ENCODE measurements around the gene CNN1. TPM values are rescaled to one million over a fixed set of nuclear protein-coding genes. Genes with fewer than 3 reads are reported as not detected.

The CNN1 gene
- total RNA-seq, 2 experiments from 2014 or later = not detected

DNA sequence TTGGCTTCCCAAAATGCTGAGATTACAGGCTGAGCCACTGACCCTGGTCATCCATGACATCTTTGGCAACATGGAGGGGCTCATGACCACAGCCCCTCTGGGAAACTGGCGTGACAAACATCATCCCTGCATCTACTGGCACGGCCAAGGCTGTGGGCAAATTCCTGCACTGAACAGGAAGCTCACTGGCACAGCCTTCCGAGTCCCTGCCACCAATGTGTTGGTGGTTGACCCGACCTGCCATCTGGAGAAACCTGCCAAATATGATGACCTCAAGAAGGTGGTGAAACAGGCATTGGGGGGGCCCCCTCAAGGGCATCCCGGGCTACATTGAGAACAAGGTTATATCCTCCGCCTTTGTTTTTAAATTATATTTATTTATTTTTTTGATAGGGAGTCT, 47.7 kb downstream of the CNN1 start:
- POLR2A ChIA-PET = interaction anchor here (0.9 kb wide), 1 partner anchor 27 kb away, joined by 3 read pairs; the partner anchor contains the start of gene ELOF1
- ATAC-seq (ENCODE audit: poor library complexity) (no peak), DNase-seq (no peak)
- Histone ChIP-seq H3K4me3 (ENCODE audit: low read length) (no peak overlapping the region), H3K36me3 (ENCODE audit: insufficient read depth, low read length) (no peaks in the 10 kb centered on the region), H3K9me3 (ENCODE audit: control insufficient read depth in 1 of 2, insufficient read depth in 1 of 2, low read length in 2 of 2) (no peaks in the 10 kb centered on the region), H3K27me3 (ENCODE audit: control insufficient read depth in 1 of 2, insufficient read depth in 2 of 2, low read length in 2 of 2) (no peaks in the 10 kb centered on the region), H3K4me1 (ENCODE audit: insufficient read depth, low read length) (peaks cover 14% of the 10 kb centered on the region), H3K27ac (ENCODE audit: low read depth in 1 of 2, low read length in 2 of 2) (no peak overlapping the region)
- intact Hi-C loops (cut with DNase I, micrococcal nuclease) = loop anchor here (2.0 to 10.0 kb wide), 6 partner anchors 90 to 452 kb away; partner anchors contain the start of genes EPOR (in 1 of the 2), ODAD3 (in 1 of the 2) and PRKCSH (in 1 of the 2)
- H3K4me3 Mint-ChIP-seq = no peak overlapping the region
- H3K4me1 Mint-ChIP-seq (ENCODE audit: low read depth) = peaks cover 10% of the 10 kb centered on the region
- no peaks in the 10 kb centered on the region for H3K9me3 Mint-ChIP-seq
- no peaks in the 10 kb centered on the region for H3K27me3 Mint-ChIP-seq
- no peak overlapping the region for H3K27ac Mint-ChIP-seq
- CTCF ChIA-PET = no interaction called here
- H3K36me3 Mint-ChIP-seq (ENCODE audit: low read depth) = no peaks in the 10 kb centered on the region
- TF ChIP-seq, protein P1, sequence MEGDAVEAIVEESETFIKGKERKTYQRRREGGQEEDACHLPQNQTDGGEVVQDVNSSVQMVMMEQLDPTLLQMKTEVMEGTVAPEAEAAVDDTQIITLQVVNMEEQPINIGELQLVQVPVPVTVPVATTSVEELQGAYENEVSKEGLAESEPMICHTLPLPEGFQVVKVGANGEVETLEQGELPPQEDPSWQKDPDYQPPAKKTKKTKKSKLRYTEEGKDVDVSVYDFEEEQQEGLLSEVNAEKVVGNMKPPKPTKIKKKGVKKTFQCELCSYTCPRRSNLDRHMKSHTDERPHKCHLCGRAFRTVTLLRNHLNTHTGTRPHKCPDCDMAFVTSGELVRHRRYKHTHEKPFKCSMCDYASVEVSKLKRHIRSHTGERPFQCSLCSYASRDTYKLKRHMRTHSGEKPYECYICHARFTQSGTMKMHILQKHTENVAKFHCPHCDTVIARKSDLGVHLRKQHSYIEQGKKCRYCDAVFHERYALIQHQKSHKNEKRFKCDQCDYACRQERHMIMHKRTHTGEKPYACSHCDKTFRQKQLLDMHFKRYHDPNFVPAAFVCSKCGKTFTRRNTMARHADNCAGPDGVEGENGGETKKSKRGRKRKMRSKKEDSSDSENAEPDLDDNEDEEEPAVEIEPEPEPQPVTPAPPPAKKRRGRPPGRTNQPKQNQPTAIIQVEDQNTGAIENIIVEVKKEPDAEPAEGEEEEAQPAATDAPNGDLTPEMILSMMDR (IDR thresholded peaks at IDR 0.05) = no peak

DNA sequence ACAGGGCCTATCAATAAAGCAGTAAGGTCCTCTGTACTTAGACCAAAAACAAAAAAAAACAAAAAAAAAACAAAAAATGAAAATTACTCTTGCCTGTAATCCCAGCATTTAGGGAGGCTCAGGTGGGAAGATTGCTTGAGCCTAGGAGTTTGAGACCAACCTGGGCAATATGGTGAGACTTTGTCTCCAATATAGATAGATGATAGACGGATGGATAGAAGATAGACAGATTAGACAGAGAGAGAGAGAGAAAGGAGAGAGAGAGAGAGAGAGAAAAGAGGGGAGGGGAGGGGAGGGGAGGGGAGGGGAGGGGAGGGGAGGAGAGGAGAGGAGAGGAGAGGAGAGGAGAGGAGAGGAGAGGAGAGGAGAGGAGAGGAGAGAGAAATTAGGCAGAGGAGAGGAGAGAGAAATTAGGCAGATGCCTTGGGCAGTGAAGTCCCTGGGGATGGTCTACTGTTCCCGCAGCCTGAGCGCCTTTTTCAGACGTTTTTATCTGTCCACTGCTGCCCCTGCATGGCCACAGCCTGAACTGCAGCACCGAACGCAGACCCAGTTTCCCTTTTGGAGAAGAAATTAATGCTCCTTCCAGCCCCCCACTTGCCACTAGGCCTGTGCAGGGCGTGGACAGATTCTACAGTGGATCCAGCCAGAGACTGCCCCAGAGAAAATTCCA, 48.8 kb downstream of the CNN1 start:
- no peak overlapping the region for H3K27ac Mint-ChIP-seq
- Histone ChIP-seq H3K9me3 (ENCODE audit: control insufficient read depth in 1 of 2, insufficient read depth in 1 of 2, low read length in 2 of 2) (no peaks in the 10 kb centered on the region), H3K27ac (ENCODE audit: low read depth in 1 of 2, low read length in 2 of 2) (no peak overlapping the region), H3K4me3 (ENCODE audit: low read length) (no peak overlapping the region), H3K4me1 (ENCODE audit: insufficient read depth, low read length) (peaks cover 7% of the 10 kb centered on the region), H3K27me3 (ENCODE audit: control insufficient read depth in 1 of 2, insufficient read depth in 2 of 2, low read length in 2 of 2) (no peaks in the 10 kb centered on the region), H3K36me3 (ENCODE audit: insufficient read depth, low read length) (no peaks in the 10 kb centered on the region)
- H3K27me3 Mint-ChIP-seq = no peaks in the 10 kb centered on the region
- ATAC-seq (ENCODE audit: poor library complexity) (peak; percentile 98), DNase-seq (peak; percentile 62 to 84 (median 72))
- H3K4me3 Mint-ChIP-seq = no peak overlapping the region
- H3K4me1 Mint-ChIP-seq (ENCODE audit: low read depth) = no peaks in the 10 kb centered on the region
- TF ChIP-seq, protein P1 (IDR thresholded peaks at IDR 0.05) = peak; percentile 85
- ChIA-PET POLR2A (no interaction called here), CTCF (no interaction called here)
- no peaks in the 10 kb centered on the region for H3K36me3 Mint-ChIP-seq (ENCODE audit: low read depth)
- intact Hi-C loops (cut with DNase I, micrococcal nuclease) = loop anchor here (1.0 to 10.0 kb wide), 10 partner anchors 27 to 453 kb away; partner anchors contain the start of genes EPOR (in 1 of the 2), ODAD3 (in 1 of the 2) and PRKCSH (in 1 of the 2)
- H3K9me3 Mint-ChIP-seq = no peaks in the 10 kb centered on the region

DNA sequence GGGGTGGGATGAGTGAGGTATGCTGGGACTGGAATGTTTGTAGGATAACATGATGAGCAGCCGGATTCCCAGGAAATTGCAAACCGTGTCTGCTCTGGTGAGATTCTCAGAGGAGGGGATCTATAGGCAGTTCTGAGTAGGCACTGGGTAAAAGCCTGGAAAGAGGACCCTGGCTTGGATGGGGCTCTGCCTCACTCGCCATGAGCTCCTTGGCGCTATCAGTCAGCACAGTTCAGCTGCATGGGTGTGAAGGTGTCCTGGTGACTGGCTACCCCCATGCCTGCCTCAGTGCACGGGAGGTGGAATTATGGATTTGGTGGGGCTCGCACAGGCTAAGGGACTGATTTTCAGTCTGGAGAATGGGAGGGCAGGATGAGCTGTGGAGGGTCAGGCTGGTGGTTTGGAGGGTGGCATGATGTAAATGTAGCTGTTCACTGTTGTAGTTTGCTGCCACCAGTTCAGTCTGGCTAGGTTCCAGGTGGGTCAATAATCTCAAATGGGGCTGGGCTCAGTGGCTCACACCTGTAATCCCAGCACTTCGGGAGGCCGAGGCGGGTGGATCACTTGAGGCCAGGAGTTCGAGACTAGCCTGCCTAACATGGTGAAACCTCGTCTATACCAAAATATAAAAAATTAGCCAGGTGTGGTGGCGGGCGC, 49.5 kb downstream of the CNN1 start:
- no peaks in the 10 kb centered on the region for H3K9me3 ChIP-seq (ENCODE audit: control insufficient read depth in 1 of 2, insufficient read depth in 1 of 2, low read length in 2 of 2)
- H3K4me1 ChIP-seq (ENCODE audit: insufficient read depth, low read length) = peaks cover 7% of the 10 kb centered on the region
- intact Hi-C loops (cut with DNase I, micrococcal nuclease) = loop anchor here (1.0 to 10.0 kb wide), 10 partner anchors 28 to 453 kb away; partner anchors contain the start of genes EPOR (in 1 of the 2), ODAD3 (in 1 of the 2) and PRKCSH (in 1 of the 2)

More for the DNA sequence above, 49.5 kb downstream of the CNN1 start:
- ChIA-PET CTCF (no interaction called here), POLR2A (no interaction called here)
- no peaks in the 10 kb centered on the region for H3K4me1 Mint-ChIP-seq (ENCODE audit: low read depth)
- Histone ChIP-seq H3K4me3 (ENCODE audit: low read length) (no peak overlapping the region), H3K27ac (ENCODE audit: low read depth in 1 of 2, low read length in 2 of 2) (no peak overlapping the region), H3K36me3 (ENCODE audit: insufficient read depth, low read length) (no peaks in the 10 kb centered on the region), H3K27me3 (ENCODE audit: control insufficient read depth in 1 of 2, insufficient read depth in 2 of 2, low read length in 2 of 2) (no peaks in the 10 kb centered on the region)
- ATAC-seq (ENCODE audit: poor library complexity) = no peak
- no peak overlapping the region for H3K27ac Mint-ChIP-seq
- H3K9me3 Mint-ChIP-seq = no peaks in the 10 kb centered on the region
- H3K27me3 Mint-ChIP-seq = no peaks in the 10 kb centered on the region
- no peaks in the 10 kb centered on the region for H3K36me3 Mint-ChIP-seq (ENCODE audit: low read depth)
- TF ChIP-seq, protein P1 (IDR thresholded peaks at IDR 0.05) = peak; percentile 48
- DNase-seq = no peak
- no peak overlapping the region for H3K4me3 Mint-ChIP-seq
